Measurements from ENCODE around the gene DNAJC4.

DNA sequence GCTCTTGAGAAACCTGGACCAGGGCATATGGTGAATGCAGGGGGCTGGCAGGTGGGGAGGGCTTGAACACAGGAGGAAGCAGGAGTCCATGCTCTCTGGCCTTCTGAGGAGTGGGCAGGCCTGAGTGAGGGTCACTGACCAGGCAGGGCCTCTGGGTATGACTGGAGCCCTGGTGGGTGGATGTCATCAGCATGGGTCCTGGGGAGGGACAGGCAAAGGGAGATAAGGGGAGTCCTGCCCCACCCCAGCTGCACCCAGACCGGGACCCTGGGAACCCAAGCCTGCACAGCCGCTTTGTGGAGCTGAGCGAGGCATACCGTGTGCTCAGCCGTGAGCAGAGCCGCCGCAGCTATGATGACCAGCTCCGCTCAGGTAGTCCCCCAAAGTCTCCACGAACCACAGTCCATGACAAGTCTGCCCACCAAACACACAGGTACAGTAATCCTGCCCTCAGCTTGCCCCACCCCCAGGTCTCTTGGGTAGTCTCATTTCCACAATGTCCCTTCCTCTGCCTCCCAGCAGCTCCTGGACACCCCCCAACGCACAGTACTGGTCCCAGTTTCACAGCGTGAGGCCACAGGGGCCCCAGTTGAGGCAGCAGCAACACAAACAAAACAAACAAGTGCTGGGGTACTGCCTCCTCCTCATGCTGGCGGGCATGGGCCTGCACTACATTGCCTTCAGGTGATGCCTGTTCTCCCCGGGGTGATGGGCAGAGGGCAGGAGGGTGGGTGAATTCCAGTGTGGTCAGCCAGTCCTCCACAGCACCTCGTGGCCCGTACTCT lies 2.0 kb downstream of the DNAJC4 start:
- no peak for TF ChIP-seq POLR2AphosphoS5 (IDR thresholded peaks at IDR 0.05)
- TF ChIP-seq, protein P1, sequence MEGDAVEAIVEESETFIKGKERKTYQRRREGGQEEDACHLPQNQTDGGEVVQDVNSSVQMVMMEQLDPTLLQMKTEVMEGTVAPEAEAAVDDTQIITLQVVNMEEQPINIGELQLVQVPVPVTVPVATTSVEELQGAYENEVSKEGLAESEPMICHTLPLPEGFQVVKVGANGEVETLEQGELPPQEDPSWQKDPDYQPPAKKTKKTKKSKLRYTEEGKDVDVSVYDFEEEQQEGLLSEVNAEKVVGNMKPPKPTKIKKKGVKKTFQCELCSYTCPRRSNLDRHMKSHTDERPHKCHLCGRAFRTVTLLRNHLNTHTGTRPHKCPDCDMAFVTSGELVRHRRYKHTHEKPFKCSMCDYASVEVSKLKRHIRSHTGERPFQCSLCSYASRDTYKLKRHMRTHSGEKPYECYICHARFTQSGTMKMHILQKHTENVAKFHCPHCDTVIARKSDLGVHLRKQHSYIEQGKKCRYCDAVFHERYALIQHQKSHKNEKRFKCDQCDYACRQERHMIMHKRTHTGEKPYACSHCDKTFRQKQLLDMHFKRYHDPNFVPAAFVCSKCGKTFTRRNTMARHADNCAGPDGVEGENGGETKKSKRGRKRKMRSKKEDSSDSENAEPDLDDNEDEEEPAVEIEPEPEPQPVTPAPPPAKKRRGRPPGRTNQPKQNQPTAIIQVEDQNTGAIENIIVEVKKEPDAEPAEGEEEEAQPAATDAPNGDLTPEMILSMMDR (IDR thresholded peaks at IDR 0.05), result no peak
- no peak for TF ChIP-seq POLR2A (IDR thresholded peaks at IDR 0.05)
- no peak for TF ChIP-seq EP300 (IDR thresholded peaks at IDR 0.05)

Data from sigmoid colon (tissue), 4 donors.